ENCODE results near the gene PAQR5.

The PAQR5 gene

GRCh38 chr15:69400850-69401249, 102.1 kb downstream of the PAQR5 start:
- DNase-seq (ENCODE audit: extremely low read depth, insufficient read length): no peak
- TF ChIP-seq CTCF (IDR thresholded peaks at IDR 0.05; ENCODE audit: insufficient read depth, low read length, poor library complexity, severe bottlenecking): no peak
- Histone ChIP-seq H3K4me3 (replicated peaks; ENCODE audit: low read depth, low read length) (no peak overlapping the region), H3K36me3 (ENCODE audit: control insufficient read depth, insufficient read depth, low read length) (no peaks in the 10 kb centered on the region), H3K27me3 (replicated peaks; ENCODE audit: control insufficient read depth, insufficient read depth, low read length) (no peaks in the 10 kb centered on the region)

- H3K4me3 ChIP-seq (replicated peaks; ENCODE audit: low read depth, low read length): no peak overlapping the region
- no peak for TF ChIP-seq CTCF (IDR thresholded peaks at IDR 0.05; ENCODE audit: insufficient read depth, low read length, poor library complexity, severe bottlenecking)
- H3K36me3 ChIP-seq (ENCODE audit: control insufficient read depth, insufficient read depth, low read length): no peaks in the 10 kb centered on the region
- no peaks in the 10 kb centered on the region for H3K27me3 ChIP-seq (replicated peaks; ENCODE audit: control insufficient read depth, insufficient read depth, low read length)
- no peak for DNase-seq (ENCODE audit: extremely low read depth, insufficient read length)
Measured at GRCh38 chr15:69402816-69403215, 104.1 kb downstream of the PAQR5 start.

GRCh38 chr15:69403594-69403993, 104.9 kb downstream of the PAQR5 start:
- no peak for DNase-seq (ENCODE audit: extremely low read depth, insufficient read length)
- no peak for TF ChIP-seq CTCF (IDR thresholded peaks at IDR 0.05; ENCODE audit: insufficient read depth, low read length, poor library complexity, severe bottlenecking)
- H3K36me3 ChIP-seq (ENCODE audit: control insufficient read depth, insufficient read depth, low read length): no peaks in the 10 kb centered on the region
- no peaks in the 10 kb centered on the region for H3K27me3 ChIP-seq (replicated peaks; ENCODE audit: control insufficient read depth, insufficient read depth, low read length)
- no peak overlapping the region for H3K4me3 ChIP-seq (replicated peaks; ENCODE audit: low read depth, low read length)

- Histone ChIP-seq H3K27me3 (replicated peaks; ENCODE audit: control insufficient read depth, insufficient read depth, low read length) (no peaks in the 10 kb centered on the region), H3K36me3 (ENCODE audit: control insufficient read depth, insufficient read depth, low read length) (no peaks in the 10 kb centered on the region), H3K4me3 (replicated peaks; ENCODE audit: low read depth, low read length) (no peak overlapping the region)
- no peak for TF ChIP-seq CTCF (IDR thresholded peaks at IDR 0.05; ENCODE audit: insufficient read depth, low read length, poor library complexity, severe bottlenecking)
- DNase-seq (ENCODE audit: extremely low read depth, insufficient read length): no peak
Measured at GRCh38 chr15:69405110-69405509, 106.4 kb downstream of the PAQR5 start.

GRCh38 chr15:69407719-69408400, 109.1 kb downstream of the PAQR5 start:
- no peak for DNase-seq (ENCODE audit: extremely low read depth, insufficient read length)
- TF ChIP-seq CTCF (IDR thresholded peaks at IDR 0.05; ENCODE audit: insufficient read depth, low read length, poor library complexity, severe bottlenecking): no peak
- no peak overlapping the region for H3K4me3 ChIP-seq (replicated peaks; ENCODE audit: low read depth, low read length)
- H3K36me3 ChIP-seq (ENCODE audit: control insufficient read depth, insufficient read depth, low read length): no peaks in the 10 kb centered on the region
- H3K27me3 ChIP-seq (replicated peaks; ENCODE audit: control insufficient read depth, insufficient read depth, low read length): no peaks in the 10 kb centered on the region

GRCh38 chr15:69408841-69409240, 110.1 kb downstream of the PAQR5 start:
- Histone ChIP-seq H3K4me3 (replicated peaks; ENCODE audit: low read depth, low read length) (no peak overlapping the region), H3K36me3 (ENCODE audit: control insufficient read depth, insufficient read depth, low read length) (no peaks in the 10 kb centered on the region), H3K27me3 (replicated peaks; ENCODE audit: control insufficient read depth, insufficient read depth, low read length) (no peaks in the 10 kb centered on the region)
- no peak for DNase-seq (ENCODE audit: extremely low read depth, insufficient read length)
- no peak for TF ChIP-seq CTCF (IDR thresholded peaks at IDR 0.05; ENCODE audit: insufficient read depth, low read length, poor library complexity, severe bottlenecking)

Measured in GM06990 (cell line).